Bronchus fibroblast of lung (primary cell): ENCODE data around the gene ERCC8. TPM values are rescaled to one million over a fixed set of nuclear protein-coding genes. Genes with fewer than 3 reads are reported as not detected.

Source experiments
- total RNA-seq: library from RNA; depleted of rRNA; stranded (reverse); fragments of >200 nt; gene quantifications from 2 replicates; pipeline ENCODE4 v1.2.3, GENCODE V29; 2015

The ERCC8 gene, protein sequence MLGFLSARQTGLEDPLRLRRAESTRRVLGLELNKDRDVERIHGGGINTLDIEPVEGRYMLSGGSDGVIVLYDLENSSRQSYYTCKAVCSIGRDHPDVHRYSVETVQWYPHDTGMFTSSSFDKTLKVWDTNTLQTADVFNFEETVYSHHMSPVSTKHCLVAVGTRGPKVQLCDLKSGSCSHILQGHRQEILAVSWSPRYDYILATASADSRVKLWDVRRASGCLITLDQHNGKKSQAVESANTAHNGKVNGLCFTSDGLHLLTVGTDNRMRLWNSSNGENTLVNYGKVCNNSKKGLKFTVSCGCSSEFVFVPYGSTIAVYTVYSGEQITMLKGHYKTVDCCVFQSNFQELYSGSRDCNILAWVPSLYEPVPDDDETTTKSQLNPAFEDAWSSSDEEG
- 14.3 and 14.9 TPM in 2 replicates for total RNA-seq

DNA sequence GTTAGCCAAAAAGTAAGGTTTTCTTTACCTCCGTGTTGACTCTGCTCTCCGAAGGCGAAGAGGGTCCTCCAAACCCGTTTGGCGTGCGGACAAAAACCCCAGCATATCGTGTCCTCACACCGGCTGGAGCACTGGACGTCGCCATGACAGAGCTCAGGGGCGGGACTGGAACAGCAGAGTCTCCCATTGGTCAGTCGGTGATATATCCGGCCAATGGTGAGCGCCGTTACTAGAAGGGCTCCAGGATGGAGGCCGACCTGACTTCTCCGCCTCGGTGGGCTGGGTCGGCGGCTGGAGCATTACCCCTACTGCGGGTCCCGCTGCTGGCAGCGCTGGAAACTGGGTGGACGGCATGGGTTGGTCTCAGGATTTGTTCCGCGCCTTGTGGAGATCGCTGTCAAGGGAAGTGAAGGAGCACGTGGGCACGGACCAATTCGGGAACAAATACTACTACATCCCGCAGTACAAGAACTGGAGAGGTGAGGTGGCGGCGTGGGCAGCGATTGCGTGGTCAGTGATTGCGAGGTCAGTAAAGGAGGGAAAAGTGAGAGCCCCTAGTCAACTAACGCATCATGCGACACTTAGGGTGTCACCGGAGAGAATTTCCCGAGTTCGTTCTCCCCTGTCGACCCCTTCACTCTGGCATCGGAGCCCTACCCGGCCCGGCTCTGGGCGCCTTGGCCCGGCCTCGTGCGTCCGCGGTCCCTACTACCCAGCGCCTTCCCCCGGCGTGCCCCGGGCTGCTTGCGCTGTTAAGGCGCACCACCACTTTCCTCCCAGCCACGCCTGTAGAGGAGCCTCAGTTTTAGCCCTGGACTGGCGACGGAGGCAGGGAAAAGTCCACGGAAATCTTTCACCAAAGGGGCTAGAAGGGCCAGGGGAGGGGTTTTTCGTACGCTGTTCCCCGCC is at the start of gene ERCC8, which contains the start of gene NDUFAF2:
Gene ERCC8 (minus strand): TSS at position 167 of the 909 bp plus-strand sequence. CDS start 62 bp downstream, at position 105.
Gene NDUFAF2 (plus strand): TSS at position 302 of the 909 bp plus-strand sequence. CDS start 51 bp downstream, at position 353.

DNA sequence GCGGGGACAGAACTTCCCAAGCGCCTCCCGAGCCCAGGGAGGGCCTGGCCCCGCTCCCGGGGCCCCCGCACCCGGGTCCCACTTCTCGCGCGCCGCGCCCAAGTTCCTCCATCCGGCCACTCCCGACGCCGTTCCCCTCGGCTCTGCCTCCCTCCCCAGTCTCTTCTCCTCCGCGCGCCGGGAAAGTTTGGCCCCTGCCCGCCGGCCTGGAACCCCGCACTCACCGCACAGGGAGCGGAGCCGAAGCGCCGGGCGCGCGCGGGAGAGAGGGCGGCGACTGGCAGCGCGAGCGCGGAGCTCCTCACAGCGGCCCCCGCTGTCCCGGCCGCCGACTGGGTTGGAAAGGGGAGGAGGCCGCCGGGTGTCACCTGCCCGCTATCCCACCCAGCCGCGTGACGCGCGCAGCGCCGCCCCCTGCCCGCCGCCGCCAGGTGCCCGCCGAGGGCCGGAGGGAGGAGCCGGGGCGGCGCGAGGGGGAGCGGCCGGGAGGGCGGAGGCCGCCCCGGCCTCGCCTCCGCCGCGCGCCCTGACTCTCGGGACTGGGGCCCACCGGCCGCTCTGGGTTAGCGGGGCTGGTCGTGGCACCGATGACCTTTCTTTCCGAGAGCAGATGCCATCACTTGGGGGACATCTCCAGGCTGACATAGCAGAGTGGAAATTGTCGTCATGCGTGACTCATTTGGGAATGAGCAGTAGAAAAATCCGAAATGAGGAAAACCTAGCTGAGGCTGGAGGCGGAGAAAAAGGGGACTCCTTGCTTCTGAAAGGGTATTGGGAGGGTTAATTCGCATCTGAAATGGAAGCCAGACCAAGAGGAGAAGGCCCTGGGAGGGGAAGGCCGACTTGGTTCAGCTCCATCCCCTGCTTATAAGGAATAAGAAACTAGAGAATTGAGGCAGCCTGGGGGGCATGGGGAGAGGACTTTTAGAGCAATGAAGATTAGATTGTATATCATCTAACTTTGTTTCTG is 100.6 kb downstream of the ERCC8 start, which contains the start of gene ELOVL7:
Gene ELOVL7 (minus strand): TSS at position 334 of the 970 bp plus-strand sequence. CDS start 56,872 bp downstream, outside the sequence.

Other genes with a start within 250 kb of the ERCC8 start
- 13.3 and 16.4 TPM in 2 replicates for gene DEPDC1B, start 244.9 kb downstream of the ERCC8 start, total RNA-seq
- 0.34 TPM in 1 of 2 replicates, not detected in the other for gene ELOVL7, start 100.8 kb downstream of the ERCC8 start, total RNA-seq
- gene NDUFAF2, start 135 bp upstream of the ERCC8 start, total RNA-seq, result 19.3 and 24.0 TPM in 2 replicates
- 50.2 and 53.1 TPM in 2 replicates for gene SMIM15, start 217.4 kb upstream of the ERCC8 start, total RNA-seq